Transverse colon (tissue), 4 donors: ENCODE results near the gene LYPD6B.

Source experiments
- POLR2A ChIP-seq: fragments of 450-650 bp; IDR thresholded peaks from one replicate; pipeline ENCODE4 v1.6.1; 2016; ENCODE audit warnings: antibody characterized with exemption, mild to moderate bottlenecking, moderate library complexity
- POLR2AphosphoS5 ChIP-seq, 3 donors: sonication (generic); formaldehyde crosslinking; IDR thresholded peaks; one replicate each; pipeline ENCODE4 v1.6.1; 2016; ENCODE audit warnings: antibody characterized with exemption in 3 of 3
- TF ChIP-seq, protein P1 (sequence below), 5 experiments: fragments of 200-600 bp in 3 of 5; fragments of 450-650 bp in 2 of 5; sonication (generic) in 3 of 5; IDR thresholded peaks; 1 replicate in 2 of 5; 2 replicates in 3 of 5; pipeline ENCODE4 v1.5.1; 2016 to 2017; ENCODE audit warnings: antibody characterized with exemption in 5 of 5, inconsistent platforms in 3 of 5, mild to moderate bottlenecking in 2 of 5, moderate library complexity in 1 of 5

DNA sequence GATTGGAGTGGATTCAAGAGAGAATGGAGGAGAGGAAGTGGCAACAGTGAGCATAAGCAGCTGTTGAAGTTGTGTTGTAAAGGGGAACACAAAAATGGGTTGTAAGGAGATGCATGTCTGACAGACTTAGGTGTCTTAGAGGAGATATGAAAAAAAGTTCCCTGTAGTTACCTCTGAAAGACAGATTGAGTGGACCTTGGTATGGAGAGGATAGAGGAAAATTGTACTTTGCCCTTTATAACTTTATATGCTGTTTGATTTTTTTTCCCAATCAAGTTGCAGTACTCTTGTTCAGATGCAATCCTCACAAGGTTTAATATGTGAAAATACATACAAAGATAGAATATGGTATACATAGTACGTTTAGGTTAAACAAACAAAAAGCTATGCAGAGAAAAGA lies 73.6 kb downstream of the LYPD6B start:
- no peak for TF ChIP-seq POLR2A
- no peak for TF ChIP-seq POLR2AphosphoS5 (IDR thresholded peaks at IDR 0.05)
- TF ChIP-seq, protein P1, sequence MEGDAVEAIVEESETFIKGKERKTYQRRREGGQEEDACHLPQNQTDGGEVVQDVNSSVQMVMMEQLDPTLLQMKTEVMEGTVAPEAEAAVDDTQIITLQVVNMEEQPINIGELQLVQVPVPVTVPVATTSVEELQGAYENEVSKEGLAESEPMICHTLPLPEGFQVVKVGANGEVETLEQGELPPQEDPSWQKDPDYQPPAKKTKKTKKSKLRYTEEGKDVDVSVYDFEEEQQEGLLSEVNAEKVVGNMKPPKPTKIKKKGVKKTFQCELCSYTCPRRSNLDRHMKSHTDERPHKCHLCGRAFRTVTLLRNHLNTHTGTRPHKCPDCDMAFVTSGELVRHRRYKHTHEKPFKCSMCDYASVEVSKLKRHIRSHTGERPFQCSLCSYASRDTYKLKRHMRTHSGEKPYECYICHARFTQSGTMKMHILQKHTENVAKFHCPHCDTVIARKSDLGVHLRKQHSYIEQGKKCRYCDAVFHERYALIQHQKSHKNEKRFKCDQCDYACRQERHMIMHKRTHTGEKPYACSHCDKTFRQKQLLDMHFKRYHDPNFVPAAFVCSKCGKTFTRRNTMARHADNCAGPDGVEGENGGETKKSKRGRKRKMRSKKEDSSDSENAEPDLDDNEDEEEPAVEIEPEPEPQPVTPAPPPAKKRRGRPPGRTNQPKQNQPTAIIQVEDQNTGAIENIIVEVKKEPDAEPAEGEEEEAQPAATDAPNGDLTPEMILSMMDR (IDR thresholded peaks at IDR 0.05), result no peak
